B cell (primary cell): Measurements from ENCODE around the gene HELB. TPM values are rescaled to one million over a fixed set of nuclear protein-coding genes. Genes with fewer than 3 reads are reported as not detected.

Experiments
- ATAC-seq: fragments of 200-7000 bp; cut with Tn5 transposase; one replicate; pipeline ENCODE4 v1.10.0; 2021; ENCODE audit warnings: low read depth, mild to moderate bottlenecking, moderate number of reproducible peaks, moderate library complexity
- CTCF ChIA-PET: fragments of 350-600 bp; sonication (Branson Sonifier 250); formaldehyde crosslinking; loops from one replicate; lab custom pipeline; 2021; ENCODE audit warnings: antibody characterized with exemption, inconsistent platforms; lab: Charles Lee
- POLR2A ChIA-PET: fragments of 350-600 bp; sonication (Branson Sonifier 250); formaldehyde crosslinking; loops from one replicate; lab custom pipeline; 2021; ENCODE audit warnings: antibody characterized with exemption; lab: Charles Lee
- DNase-seq: peaks from one replicate; pipeline ENCODE4 v3.0.0; 2013
- H2AFZ ChIP-seq: 2 replicates; pipeline ENCODE4 v1.6.1; 2012; ENCODE audit warnings: mild to moderate bottlenecking, low read depth, low read length; ENCODE audit not compliant: insufficient read depth, poor library complexity, severe bottlenecking
- H3K27ac ChIP-seq, 2 donors: 1 replicate in 1 of 2; 2 replicates in 1 of 2; pipeline ENCODE4 v1.5.1; 2012 to 2013; ENCODE audit warnings: low read length in 2 of 2, mild to moderate bottlenecking in 2 of 2, moderate library complexity in 1 of 2
- H3K27me3 ChIP-seq, 4 experiments: fragments of 200-600 bp in 1 of 4; sonication (generic) in 1 of 4; replicated peaks in 1 of 4; 1 replicate in 2 of 4; 2 replicates in 2 of 4; pipeline versions ENCODE4 v1.6.1 to v1.7.0; 2013 to 2016; ENCODE audit warnings: low read length in 3 of 4, mild to moderate bottlenecking in 2 of 4, mixed read lengths in 1 of 4, moderate library complexity in 1 of 4; ENCODE audit not compliant: insufficient read depth in 4 of 4, control insufficient read depth in 3 of 4; ENCODE audit errors: control extremely low read depth in 1 of 4
- H3K36me3 ChIP-seq, 2 experiments: replicated peaks in 1 of 2; 1 replicate in 1 of 2; 2 replicates in 1 of 2; pipeline versions ENCODE4 v1.6.1 to v1.7.1; 2013; ENCODE audit warnings: low read length in 1 of 2; ENCODE audit not compliant: insufficient read depth in 2 of 2, control insufficient read depth in 1 of 2; ENCODE audit errors: control extremely low read depth in 1 of 2, extremely low read depth in 1 of 2
- H3K4me1 ChIP-seq, 2 donors: fragments of 200-600 bp in 1 of 2; sonication (generic) in 1 of 2; 1 replicate in 1 of 2; 2 replicates in 1 of 2; pipeline versions ENCODE4 v1.5.1 to v1.6.1; 2013 to 2017; ENCODE audit warnings: low read length in 2 of 2; ENCODE audit not compliant: control insufficient read depth in 2 of 2, insufficient read depth in 2 of 2
- H3K4me2 ChIP-seq: replicated peaks from 2 replicates; pipeline ENCODE3; 2012; ENCODE audit warnings: mild to moderate bottlenecking, low read depth, low read length; ENCODE audit not compliant: poor library complexity, severe bottlenecking
- H3K4me3 ChIP-seq, 5 experiments: fragments of 200-600 bp in 1 of 5; sonication (generic) in 1 of 5; 1 replicate in 3 of 5; 2 replicates in 2 of 5; pipeline versions ENCODE4 v1.5.1 to v1.7.0; 2011 to 2016; ENCODE audit warnings: low read length in 4 of 5, mild to moderate bottlenecking in 4 of 5, low read depth in 2 of 5, control low read depth in 1 of 5, moderate library complexity in 1 of 5; ENCODE audit not compliant: insufficient read depth in 1 of 5; ENCODE audit errors: control extremely low read depth in 1 of 5, extremely low read depth in 1 of 5
- H3K79me2 ChIP-seq: fragments of 200-600 bp; sonication (generic); one replicate; pipeline ENCODE4 v1.6.0; 2016; ENCODE audit warnings: low read length; ENCODE audit not compliant: control insufficient read depth, insufficient read depth
- H3K9ac ChIP-seq: fragments of 200-600 bp; sonication (generic); 2 replicates; pipeline ENCODE4 v1.6.1; 2017; ENCODE audit warnings: mild to moderate bottlenecking, low read length, moderate library complexity
- H3K9me3 ChIP-seq, 3 donors: one replicate each; pipeline versions ENCODE4 v1.6.1 to v1.7.1; 2013; ENCODE audit warnings: low read length in 2 of 3; ENCODE audit not compliant: control insufficient read depth in 2 of 3, insufficient read depth in 1 of 3; ENCODE audit errors: control extremely low read depth in 1 of 3
- H4K20me1 ChIP-seq: 2 replicates; pipeline ENCODE4 v1.6.0; 2012; ENCODE audit warnings: mild to moderate bottlenecking, low read length; ENCODE audit not compliant: insufficient read depth, control insufficient read depth, poor library complexity, severe bottlenecking
- H3K27ac Mint-ChIP-seq: one replicate; pipeline ENCODE4 v1.8.0; 2021; ENCODE audit warnings: mixed read lengths
- H3K27me3 Mint-ChIP-seq: one replicate; pipeline ENCODE4 v1.8.0; 2021; ENCODE audit warnings: mixed read lengths
- H3K4me1 Mint-ChIP-seq: one replicate; pipeline ENCODE4 v1.8.0; 2021; ENCODE audit warnings: mixed read lengths
- H3K4me3 Mint-ChIP-seq: one replicate; pipeline ENCODE4 v1.8.0; 2021; ENCODE audit warnings: mixed read lengths
- H3K9me3 Mint-ChIP-seq: one replicate; pipeline ENCODE4 v1.8.0; 2022; ENCODE audit warnings: mixed read lengths; ENCODE audit not compliant: insufficient read depth
- EZH2 ChIP-seq: IDR thresholded peaks from 2 replicates; pipeline ENCODE4 v1.6.1; 2012; ENCODE audit warnings: borderline replicate concordance, low read depth, mild to moderate bottlenecking, moderate library complexity, low read length; ENCODE audit not compliant: insufficient read depth, poor library complexity, severe bottlenecking
- WGBS: methylation state at CpG from one replicate; pipeline ENCODE4 v1.1.5; 2013; ENCODE audit warnings: missing lambda C conversion rate; ENCODE audit not compliant: insufficient coverage; 5-methylcytosine and 5-hydroxymethylcytosine counted together
- intact Hi-C: fragments of 100-400 bp; cut with micrococcal nuclease; formaldehyde crosslinking; loops from one replicate; pipeline ENCODE4 v1.10.0; 2022
- polyA plus RNA-seq: library from polyadenylated mRNA; depleted of rRNA; stranded (reverse); fragments of >200 nt; gene quantifications from 2 replicates; pipeline ENCODE4 v1.2.3, GENCODE V29; 2012
- total RNA-seq, 2 donors: library from RNA; stranded (reverse); fragments of 120-200 nt in 1 of 2; gene quantifications; 1 replicate in 1 of 2; 2 replicates in 1 of 2; pipeline versions ENCODE4 v1.2.3 to v1.2.4, GENCODE V29; 2013 to 2022
- TF ChIP-seq, protein P1 (sequence below): fragments of 200-600 bp; IDR thresholded peaks from one replicate; pipeline ENCODE4 v1.8.0; 2022; ENCODE audit warnings: antibody characterized with exemption, mild to moderate bottlenecking

HELB gene
- total and polyA plus RNA-seq, 2 donors (not counting 1 experiment from before 2014, with no cell fraction given), result 2.4 to 10.0 TPM

DNA sequence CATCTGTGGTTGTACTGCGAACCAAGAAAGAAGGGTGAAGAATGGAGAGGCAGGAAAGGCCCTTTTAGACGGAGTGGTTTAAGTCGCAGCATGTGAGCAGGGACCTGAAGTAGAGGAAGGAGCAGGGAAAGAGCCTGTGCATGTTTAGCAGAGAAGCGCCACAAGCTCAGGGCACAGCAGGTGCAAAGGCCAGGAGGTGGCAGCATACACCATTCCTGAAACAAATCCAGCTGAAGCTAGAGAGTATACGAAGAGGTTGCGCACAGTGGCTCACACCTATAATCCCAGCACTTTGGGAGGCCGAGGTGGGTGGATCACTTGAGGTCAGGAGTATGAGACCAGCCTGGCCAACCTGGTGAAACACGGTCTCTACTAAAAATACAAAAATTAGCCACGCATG, 49.9 kb downstream of the HELB start:
- Histone ChIP-seq H3K4me3 (no peak overlapping the region), H3K9me3 (no peaks in the 10 kb centered on the region), H3K27me3 (no peaks in the 10 kb centered on the region), H3K36me3 (no peaks in the 10 kb centered on the region), H3K79me2 (no peaks in the 10 kb centered on the region), H3K4me1 (no peaks in the 10 kb centered on the region), H3K4me2 (no peak overlapping the region), H3K27ac (no peak overlapping the region), H3K9ac (no peak overlapping the region), H4K20me1 (no peaks in the 10 kb centered on the region), H2AFZ (no peak overlapping the region)
- no peaks in the 10 kb centered on the region for H3K27me3 Mint-ChIP-seq
- WGBS, result 96% methylated on average over 3 of the region's 9 CpGs
- ATAC-seq (no peak), DNase-seq (peak; percentile 29)
- ChIA-PET POLR2A (no interaction called here), CTCF (interaction anchor here (0.6 to 6.8 kb wide), 10 partner anchors 18 to 509 kb away, joined by 3 to 109 read pairs (median 4); no protein-coding TSS in a partner anchor)
- H3K9me3 Mint-ChIP-seq, result no peaks in the 10 kb centered on the region
- no peak overlapping the region for H3K27ac Mint-ChIP-seq
- intact Hi-C loops, result loop anchor here (5.0 kb wide), 1 partner anchor 360 kb away; no protein-coding TSS in a partner anchor
- no peaks in the 10 kb centered on the region for H3K4me1 Mint-ChIP-seq
- TF ChIP-seq, protein P1, sequence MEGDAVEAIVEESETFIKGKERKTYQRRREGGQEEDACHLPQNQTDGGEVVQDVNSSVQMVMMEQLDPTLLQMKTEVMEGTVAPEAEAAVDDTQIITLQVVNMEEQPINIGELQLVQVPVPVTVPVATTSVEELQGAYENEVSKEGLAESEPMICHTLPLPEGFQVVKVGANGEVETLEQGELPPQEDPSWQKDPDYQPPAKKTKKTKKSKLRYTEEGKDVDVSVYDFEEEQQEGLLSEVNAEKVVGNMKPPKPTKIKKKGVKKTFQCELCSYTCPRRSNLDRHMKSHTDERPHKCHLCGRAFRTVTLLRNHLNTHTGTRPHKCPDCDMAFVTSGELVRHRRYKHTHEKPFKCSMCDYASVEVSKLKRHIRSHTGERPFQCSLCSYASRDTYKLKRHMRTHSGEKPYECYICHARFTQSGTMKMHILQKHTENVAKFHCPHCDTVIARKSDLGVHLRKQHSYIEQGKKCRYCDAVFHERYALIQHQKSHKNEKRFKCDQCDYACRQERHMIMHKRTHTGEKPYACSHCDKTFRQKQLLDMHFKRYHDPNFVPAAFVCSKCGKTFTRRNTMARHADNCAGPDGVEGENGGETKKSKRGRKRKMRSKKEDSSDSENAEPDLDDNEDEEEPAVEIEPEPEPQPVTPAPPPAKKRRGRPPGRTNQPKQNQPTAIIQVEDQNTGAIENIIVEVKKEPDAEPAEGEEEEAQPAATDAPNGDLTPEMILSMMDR, result peak; percentile 45
- TF ChIP-seq EZH2, result no peak
- no peak overlapping the region for H3K4me3 Mint-ChIP-seq

GRCh38 chr12:66352899-66353298, 50.6 kb downstream of the HELB start:
- no peak overlapping the region for H3K9ac ChIP-seq
- POLR2A ChIA-PET, result no interaction called here
- H3K79me2 ChIP-seq, result no peaks in the 10 kb centered on the region
- H3K4me3 Mint-ChIP-seq, result no peak overlapping the region
- CTCF ChIA-PET, result interaction anchor here (0.8 to 6.8 kb wide), 5 partner anchors 17 to 356 kb away, joined by 3 to 109 read pairs (median 5); no protein-coding TSS in a partner anchor
- H3K4me3 ChIP-seq, result no peak overlapping the region
- no peak overlapping the region for H3K27ac Mint-ChIP-seq
- no peak for DNase-seq
- H4K20me1 ChIP-seq, result no peaks in the 10 kb centered on the region
- H3K4me1 Mint-ChIP-seq, result no peaks in the 10 kb centered on the region
- TF ChIP-seq EZH2, result no peak
- TF ChIP-seq, protein P1, result no peak
- no peak overlapping the region for H3K27ac ChIP-seq
- no peaks in the 10 kb centered on the region for H3K4me1 ChIP-seq
- no peak for ATAC-seq
- no peaks in the 10 kb centered on the region for H3K9me3 Mint-ChIP-seq
- no peaks in the 10 kb centered on the region for H3K27me3 Mint-ChIP-seq
- H2AFZ ChIP-seq, result no peak overlapping the region
- intact Hi-C loops, result loop anchor here (5.0 kb wide), 1 partner anchor 359 kb away; no protein-coding TSS in a partner anchor
- H3K27me3 ChIP-seq, result no peaks in the 10 kb centered on the region
- H3K9me3 ChIP-seq, result no peaks in the 10 kb centered on the region
- no peaks in the 10 kb centered on the region for H3K36me3 ChIP-seq
- 100% methylated on average over 7 of the region's 8 CpGs for WGBS
- no peak overlapping the region for H3K4me2 ChIP-seq
